Lower lobe of right lung (tissue), 2 donors: ENCODE data around the gene DYNLT1. TPM values are rescaled to one million over a fixed set of nuclear protein-coding genes. Genes with fewer than 3 reads are reported as not detected.
A peak's percentile ranks its signal among the peaks of the same experiment; 100 is the strongest.
"Not testable (repeated sequence)": the region's sequence is repeated elsewhere in the genome, so short reads cannot be mapped to it uniquely, and the experiment has no call there.

Experiments used
- ATAC-seq, 2 donors: fragments of 200-7000 bp; cut with Tn5 transposase; one replicate each; pipeline ENCODE4 v1.9.1; 2020 to 2022; ENCODE audit warnings: mild to moderate bottlenecking in 2 of 2, moderate library complexity in 2 of 2
- DNase-seq: peaks from one replicate; pipeline ENCODE4 v3.0.0-alpha.2; 2020
- H3K27ac ChIP-seq: fragments of 200-600 bp; one replicate; pipeline ENCODE4 v1.8.0; 2022
- H3K27me3 ChIP-seq: fragments of 200-600 bp; one replicate; pipeline ENCODE4 v1.8.0; 2022; ENCODE audit warnings: low read depth
- H3K36me3 ChIP-seq: fragments of 200-600 bp; one replicate; pipeline ENCODE4 v1.8.0; 2022; ENCODE audit warnings: mild to moderate bottlenecking
- H3K4me1 ChIP-seq: fragments of 200-600 bp; one replicate; pipeline ENCODE4 v1.8.0; 2022
- H3K4me3 ChIP-seq: fragments of 200-600 bp; one replicate; pipeline ENCODE4 v1.8.0; 2022; ENCODE audit warnings: mild to moderate bottlenecking
- H3K9me3 ChIP-seq: fragments of 200-600 bp; one replicate; pipeline ENCODE4 v1.8.0; 2022
- intact Hi-C: fragments of 100-400 bp; cut with DNase I; formaldehyde crosslinking; loops from one replicate; pipeline ENCODE4 v1.11.0; 2022
- total RNA-seq: library from RNA; stranded (reverse); fragmentation: NEBNext Ultra II Directional; extraction: Animal tissue kit (Norgen Biotek cat#: 25700); gene quantifications from one replicate; pipeline ENCODE4 v1.2.1, GENCODE V29; 2021
- TF ChIP-seq, protein P1 (sequence below): fragments of 200-600 bp; IDR thresholded peaks from one replicate; pipeline ENCODE4 v1.8.0; 2022; ENCODE audit warnings: antibody characterized with exemption, mild to moderate bottlenecking
- donor health status: DM: no; HTN: yes; CAD: no; lungs with severe emphysema.

Gene DYNLT1
- total RNA-seq, 1 donor from 2014 or later: 101 TPM

DNA sequence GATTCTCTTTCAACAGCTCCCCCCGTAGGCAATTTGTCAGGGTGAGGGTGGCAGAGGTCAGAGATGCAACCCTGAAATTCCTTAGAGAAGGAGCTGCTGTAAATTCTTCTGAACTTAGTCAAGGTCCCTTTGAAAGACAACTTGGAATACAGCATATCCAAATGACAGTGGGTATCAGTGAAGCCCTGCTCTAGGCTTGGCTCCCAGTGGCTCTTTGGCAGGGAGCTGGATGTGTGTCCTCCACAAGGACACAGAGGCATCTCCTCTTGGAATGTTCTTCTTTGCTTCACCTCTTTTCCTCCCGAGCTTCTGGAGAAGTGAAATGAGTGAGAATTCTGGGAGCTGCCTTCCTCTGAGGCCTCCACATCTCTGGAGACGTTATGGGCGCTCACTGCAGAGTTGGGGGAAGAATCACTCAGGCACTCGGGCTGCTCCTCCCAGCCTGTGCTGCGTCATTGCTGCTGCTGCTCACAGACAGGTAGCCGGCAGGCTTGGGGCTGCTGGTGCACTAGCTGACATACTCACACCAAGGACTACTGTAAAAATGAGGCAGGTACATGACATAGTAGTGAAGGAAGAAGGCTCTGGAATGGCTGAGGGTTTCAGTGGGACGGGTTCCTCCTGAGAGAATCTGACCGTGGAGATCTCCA, 34.1 kb downstream of the DYNLT1 start:
- peak in 1 of 2 donors; percentile 20 for ATAC-seq
- no peaks in the 10 kb centered on the region for H3K9me3 ChIP-seq
- DNase-seq: no peak
- H3K4me3 ChIP-seq: no peak overlapping the region
- no peaks in the 10 kb centered on the region for H3K27me3 ChIP-seq
- H3K4me1 ChIP-seq: peaks cover under 1% of the 10 kb centered on the region
- TF ChIP-seq, protein P1, sequence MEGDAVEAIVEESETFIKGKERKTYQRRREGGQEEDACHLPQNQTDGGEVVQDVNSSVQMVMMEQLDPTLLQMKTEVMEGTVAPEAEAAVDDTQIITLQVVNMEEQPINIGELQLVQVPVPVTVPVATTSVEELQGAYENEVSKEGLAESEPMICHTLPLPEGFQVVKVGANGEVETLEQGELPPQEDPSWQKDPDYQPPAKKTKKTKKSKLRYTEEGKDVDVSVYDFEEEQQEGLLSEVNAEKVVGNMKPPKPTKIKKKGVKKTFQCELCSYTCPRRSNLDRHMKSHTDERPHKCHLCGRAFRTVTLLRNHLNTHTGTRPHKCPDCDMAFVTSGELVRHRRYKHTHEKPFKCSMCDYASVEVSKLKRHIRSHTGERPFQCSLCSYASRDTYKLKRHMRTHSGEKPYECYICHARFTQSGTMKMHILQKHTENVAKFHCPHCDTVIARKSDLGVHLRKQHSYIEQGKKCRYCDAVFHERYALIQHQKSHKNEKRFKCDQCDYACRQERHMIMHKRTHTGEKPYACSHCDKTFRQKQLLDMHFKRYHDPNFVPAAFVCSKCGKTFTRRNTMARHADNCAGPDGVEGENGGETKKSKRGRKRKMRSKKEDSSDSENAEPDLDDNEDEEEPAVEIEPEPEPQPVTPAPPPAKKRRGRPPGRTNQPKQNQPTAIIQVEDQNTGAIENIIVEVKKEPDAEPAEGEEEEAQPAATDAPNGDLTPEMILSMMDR: no peak
- H3K27ac ChIP-seq: no peak overlapping the region
- H3K36me3 ChIP-seq: peaks cover 67% of the 10 kb centered on the region
- intact Hi-C loops: loop anchor here (10.0 kb wide), 1 partner anchor 396 kb away; no protein-coding TSS in a partner anchor

DNA sequence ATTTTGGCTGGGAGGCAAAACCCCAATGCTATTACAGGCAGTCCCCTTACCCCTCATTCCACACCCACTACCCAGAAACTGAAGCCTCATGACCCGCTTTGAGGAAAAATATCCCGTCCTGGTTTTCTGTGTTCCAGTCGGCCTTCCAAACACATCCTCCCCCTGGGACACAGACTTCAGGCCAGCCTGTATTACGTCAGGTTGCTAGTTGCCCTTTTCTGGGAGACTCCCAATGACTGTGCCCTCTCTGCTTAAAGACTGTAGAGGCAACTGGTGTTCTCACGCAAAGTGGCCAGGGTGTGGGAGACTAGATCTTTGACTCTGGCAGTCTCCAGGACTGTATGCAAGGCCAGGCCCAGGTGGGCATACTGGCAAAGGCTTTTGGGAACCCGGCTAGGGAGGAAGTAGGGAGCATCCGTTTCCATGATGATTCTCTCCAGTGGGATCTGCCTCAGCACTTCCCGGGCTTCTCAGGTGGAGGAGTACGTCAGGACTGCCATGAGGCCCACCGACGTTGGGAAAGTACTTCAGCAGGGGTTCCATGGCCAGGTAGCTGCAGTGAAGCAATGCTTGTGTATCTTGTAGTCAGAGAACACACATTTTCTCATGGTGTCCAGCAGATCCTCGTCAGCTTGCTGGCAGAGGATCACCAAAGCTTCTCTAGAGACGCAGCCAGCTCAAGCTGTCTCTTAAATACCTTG, 34.9 kb downstream of the DYNLT1 start:
- peaks cover 70% of the 10 kb centered on the region for H3K36me3 ChIP-seq
- no peak overlapping the region for H3K27ac ChIP-seq
- H3K27me3 ChIP-seq: no peaks in the 10 kb centered on the region
- no peak overlapping the region for H3K4me3 ChIP-seq
- TF ChIP-seq, protein P1: no peak
- DNase-seq (no peak), ATAC-seq (no peak)
- H3K9me3 ChIP-seq: no peaks in the 10 kb centered on the region
- intact Hi-C loops: loop anchor here (10.0 kb wide), 1 partner anchor 395 kb away; no protein-coding TSS in a partner anchor
- peaks cover 5% of the 10 kb centered on the region for H3K4me1 ChIP-seq

DNA sequence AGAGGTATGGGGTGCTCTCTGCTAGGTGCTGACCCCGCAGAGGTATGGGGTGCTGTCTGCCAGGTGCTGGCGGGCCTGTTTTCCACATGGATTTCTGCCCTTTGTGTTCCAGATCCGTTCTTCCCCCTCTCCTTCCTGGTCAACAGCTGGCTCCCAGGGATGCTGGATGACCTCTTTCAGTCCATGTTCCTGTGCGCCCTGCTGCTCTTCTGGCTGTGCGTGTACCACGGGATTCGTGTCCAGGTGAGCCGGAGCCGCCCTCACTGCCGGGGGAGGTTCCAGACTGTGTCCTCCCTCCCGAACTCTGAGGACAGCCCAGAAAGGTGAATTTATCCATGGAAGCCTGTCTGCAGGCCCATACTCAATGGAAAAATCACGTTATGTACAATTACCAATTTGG, 36.3 kb downstream of the DYNLT1 start:
- TF ChIP-seq, protein P1: no peak
- Histone ChIP-seq H3K4me1 (peaks cover 5% of the 10 kb centered on the region), H3K9me3 (no peaks in the 10 kb centered on the region), H3K36me3 (peaks cover 74% of the 10 kb centered on the region), H3K27me3 (no peaks in the 10 kb centered on the region), H3K4me3 (no peak overlapping the region), H3K27ac (no peak overlapping the region)
- DNase-seq (no peak), ATAC-seq (no peak)
- intact Hi-C loops: no loop called here

DNA sequence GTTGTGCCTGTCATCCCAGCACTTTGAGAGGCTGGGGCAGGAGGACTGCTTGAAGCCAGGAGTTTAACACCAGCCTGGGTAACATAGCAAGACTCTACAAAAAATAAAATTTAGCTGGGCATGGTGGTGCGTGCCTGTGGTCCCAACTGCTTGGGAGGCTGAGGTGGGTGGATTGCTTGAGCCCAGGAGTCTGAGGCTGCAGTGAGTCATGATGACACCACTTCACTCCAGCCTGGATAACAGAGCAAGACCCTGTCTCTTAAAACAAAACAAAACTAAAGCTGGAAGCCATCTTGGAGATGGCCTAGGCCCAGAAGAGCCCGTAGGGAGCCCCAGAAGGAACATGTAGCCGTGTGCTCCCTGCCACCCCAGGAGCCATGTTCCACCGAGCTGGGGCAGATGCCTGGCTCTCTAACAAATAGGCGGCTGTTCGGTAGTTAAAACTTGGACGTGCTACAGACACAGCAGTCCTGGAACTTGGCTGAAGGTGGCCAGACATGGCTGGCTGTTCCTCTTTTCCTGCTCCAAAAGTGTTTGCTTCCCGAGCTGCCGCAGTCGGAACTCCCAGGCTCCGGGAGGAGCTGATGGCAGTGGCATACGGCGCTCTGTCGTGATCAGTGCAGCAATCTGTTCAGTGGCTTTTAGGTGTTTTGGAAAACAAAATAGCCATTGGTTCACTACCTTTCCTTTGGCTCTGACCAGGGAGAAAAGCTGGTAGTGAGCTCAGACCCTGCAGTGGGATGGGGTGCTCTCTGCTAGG, 37.0 kb downstream of the DYNLT1 start:
- peaks cover 81% of the 10 kb centered on the region for H3K36me3 ChIP-seq
- H3K4me3 ChIP-seq: no peak overlapping the region
- ATAC-seq: no peak
- TF ChIP-seq, protein P1: no peak
- intact Hi-C loops: no loop called here
- H3K4me1 ChIP-seq: peaks cover 5% of the 10 kb centered on the region
- H3K9me3 ChIP-seq: no peaks in the 10 kb centered on the region
- no peaks in the 10 kb centered on the region for H3K27me3 ChIP-seq
- no peak overlapping the region for H3K27ac ChIP-seq
- no peak for DNase-seq

DNA sequence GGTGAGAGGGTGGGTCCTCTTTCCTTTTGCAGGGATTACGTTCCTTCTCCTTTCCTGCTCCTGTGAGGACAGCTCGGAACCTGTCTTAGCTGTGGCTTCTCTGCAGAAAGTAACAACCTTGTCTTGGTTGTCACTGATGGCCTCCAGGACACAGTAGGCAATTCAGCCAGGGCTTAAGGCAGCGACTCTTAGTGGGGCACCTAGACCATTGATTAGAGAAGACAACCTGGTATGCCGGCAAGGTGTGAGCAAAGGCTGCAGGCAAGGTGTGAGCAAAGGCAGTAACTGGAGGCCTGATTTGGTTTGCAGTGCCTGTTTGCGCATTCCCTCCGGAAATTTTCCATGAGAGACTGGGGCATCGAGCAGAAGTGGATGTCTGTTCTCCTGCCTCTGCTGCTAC, 37.6 kb downstream of the DYNLT1 start:
- no peak overlapping the region for H3K27ac ChIP-seq
- intact Hi-C loops: no loop called here
- peaks cover 80% of the 10 kb centered on the region for H3K36me3 ChIP-seq

DNA sequence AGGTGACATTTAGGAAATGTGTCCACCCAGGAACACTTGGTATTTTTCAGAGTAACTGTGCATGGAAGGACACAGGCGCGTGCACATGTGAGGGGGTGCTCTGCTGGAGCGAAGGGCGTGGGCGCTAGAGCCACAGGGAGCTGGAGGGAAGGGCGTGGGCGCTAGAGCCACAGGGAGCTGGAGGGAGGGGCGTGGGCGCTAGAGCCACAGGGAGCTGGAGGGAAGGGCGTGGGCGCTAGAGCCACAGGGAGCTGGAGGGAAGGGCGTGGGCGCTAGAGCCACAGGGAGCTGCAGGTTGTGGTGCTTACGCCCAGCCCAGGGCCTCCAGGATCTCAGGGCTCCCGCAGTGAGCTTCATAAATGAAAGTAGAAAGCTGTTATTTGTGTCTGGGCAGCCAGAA, 38.5 kb downstream of the DYNLT1 start:
- intact Hi-C loops, H3K4me3 ChIP-seq, ATAC-seq, H3K9me3 ChIP-seq, DNase-seq, H3K4me1 ChIP-seq, H3K27ac ChIP-seq, H3K27me3 ChIP-seq: not testable (repeated sequence)
- H3K36me3 ChIP-seq: peaks cover 79% of the 10 kb centered on the region

More for the DNA sequence above, 37.6 kb downstream of the DYNLT1 start:
- Histone ChIP-seq H3K27me3 (no peaks in the 10 kb centered on the region), H3K4me3 (no peak overlapping the region), H3K4me1 (peaks cover 5% of the 10 kb centered on the region), H3K9me3 (no peaks in the 10 kb centered on the region)
- TF ChIP-seq, protein P1: no peak
- no peak for DNase-seq
- ATAC-seq: no peak
